Astrocyte of the cerebellum (primary cell): ENCODE data around the gene ARHGEF16.

Experiments
- DNase-seq: peaks from one replicate; pipeline ENCODE4 v3.0.0-alpha.2; 2011; ENCODE audit warnings: low read depth
- H3K4me3 ChIP-seq: 2 replicates; pipeline ENCODE4 v1.5.1; 2011; ENCODE audit warnings: mild to moderate bottlenecking, low read depth, low read length, moderate library complexity
- in situ Hi-C: cut with HindIII; loops from 2 replicates; pipeline ENCODE4 v1.10.0; 2017; ENCODE audit warnings: low sequenced_read_pairs
- TF ChIP-seq, protein P1 (sequence below): IDR thresholded peaks from 2 replicates; pipeline ENCODE4 v1.5.1; 2012; ENCODE audit warnings: low read length, low read depth, moderate library complexity, mild to moderate bottlenecking; ENCODE audit errors: missing control alignments

ARHGEF16 gene

DNA sequence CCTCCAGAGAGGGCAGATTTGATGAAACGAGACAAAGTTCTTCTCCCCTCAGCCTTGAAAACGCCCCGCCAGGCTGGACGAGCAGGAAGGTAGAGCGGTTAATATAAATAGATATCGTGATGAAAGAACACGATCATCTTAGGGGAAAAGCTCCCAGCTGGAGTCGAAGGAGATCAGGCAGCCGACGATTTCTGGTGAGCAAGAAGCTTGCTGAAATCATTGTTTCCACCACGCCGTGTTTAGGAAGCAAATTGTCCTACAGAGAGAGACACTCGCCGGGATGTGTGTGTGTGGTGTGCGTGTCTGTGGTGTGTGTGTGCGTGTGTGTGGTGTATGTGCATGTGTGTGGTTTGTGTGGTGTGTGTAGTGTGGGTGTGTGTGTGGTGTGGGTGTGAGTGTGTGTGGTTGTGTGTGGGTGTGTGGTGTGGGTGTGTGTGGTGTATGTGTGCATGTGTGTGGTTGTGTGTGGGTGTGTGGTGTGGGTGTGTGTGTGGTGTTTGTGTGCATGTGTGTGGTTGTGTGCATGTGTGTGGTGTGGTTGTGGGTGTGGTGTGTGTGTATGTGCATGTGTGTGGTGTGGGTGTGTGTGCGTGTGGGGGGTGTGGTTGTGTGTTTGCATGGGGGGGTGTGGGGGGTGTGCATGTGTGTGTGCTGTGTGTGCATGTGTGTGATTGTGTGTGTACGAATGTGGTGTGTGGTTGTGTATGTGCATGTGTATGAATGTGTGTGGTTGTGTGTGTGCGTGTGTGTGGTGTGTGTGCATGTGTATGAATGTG is 44.9 kb upstream of the ARHGEF16 start:
- H3K4me3 ChIP-seq, result no peak overlapping the region
- no peak for DNase-seq
- in situ Hi-C loops, result loop anchor here (5.0 to 10.0 kb wide), 3 partner anchors 75 to 232 kb away; no protein-coding TSS in a partner anchor
- TF ChIP-seq, protein P1, sequence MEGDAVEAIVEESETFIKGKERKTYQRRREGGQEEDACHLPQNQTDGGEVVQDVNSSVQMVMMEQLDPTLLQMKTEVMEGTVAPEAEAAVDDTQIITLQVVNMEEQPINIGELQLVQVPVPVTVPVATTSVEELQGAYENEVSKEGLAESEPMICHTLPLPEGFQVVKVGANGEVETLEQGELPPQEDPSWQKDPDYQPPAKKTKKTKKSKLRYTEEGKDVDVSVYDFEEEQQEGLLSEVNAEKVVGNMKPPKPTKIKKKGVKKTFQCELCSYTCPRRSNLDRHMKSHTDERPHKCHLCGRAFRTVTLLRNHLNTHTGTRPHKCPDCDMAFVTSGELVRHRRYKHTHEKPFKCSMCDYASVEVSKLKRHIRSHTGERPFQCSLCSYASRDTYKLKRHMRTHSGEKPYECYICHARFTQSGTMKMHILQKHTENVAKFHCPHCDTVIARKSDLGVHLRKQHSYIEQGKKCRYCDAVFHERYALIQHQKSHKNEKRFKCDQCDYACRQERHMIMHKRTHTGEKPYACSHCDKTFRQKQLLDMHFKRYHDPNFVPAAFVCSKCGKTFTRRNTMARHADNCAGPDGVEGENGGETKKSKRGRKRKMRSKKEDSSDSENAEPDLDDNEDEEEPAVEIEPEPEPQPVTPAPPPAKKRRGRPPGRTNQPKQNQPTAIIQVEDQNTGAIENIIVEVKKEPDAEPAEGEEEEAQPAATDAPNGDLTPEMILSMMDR, result no peak

DNA sequence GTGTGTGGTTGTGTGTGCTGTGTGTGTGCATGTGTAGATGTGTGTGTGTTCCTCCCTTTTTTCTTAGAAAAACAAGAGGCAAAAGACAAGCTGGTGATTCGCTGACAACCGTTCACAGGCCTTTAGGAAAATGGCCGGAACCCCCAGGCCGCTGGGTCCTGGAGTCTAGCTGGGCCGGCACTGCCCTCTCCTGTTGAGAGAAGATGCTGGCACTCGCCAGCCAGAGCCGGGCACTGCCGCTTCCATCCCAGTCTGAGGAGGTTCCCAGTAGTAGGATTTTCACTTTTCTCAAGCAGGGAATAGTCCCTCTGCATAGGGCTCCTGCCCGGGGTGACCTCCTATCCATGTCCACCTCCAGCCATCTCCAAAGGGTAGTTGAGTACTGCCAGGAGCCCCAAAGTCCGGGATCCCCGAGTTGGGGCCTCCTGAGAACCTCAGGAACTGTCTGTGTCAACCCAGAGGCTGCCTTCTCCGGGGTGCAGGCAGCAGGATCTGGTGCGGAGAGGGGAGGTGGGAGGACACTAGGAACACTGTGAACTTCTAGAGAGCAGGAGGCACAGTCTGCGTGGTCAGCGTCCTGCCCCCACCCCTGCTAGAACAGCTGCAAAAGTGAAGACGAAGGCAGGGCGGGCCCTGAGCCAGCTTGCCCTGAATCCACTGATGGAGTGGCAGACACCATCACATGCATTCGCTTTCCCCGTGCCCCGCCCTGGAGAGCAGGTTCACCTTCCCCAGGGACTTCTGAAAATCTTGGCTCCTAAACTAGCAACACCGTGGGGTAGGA is 44.1 kb upstream of the ARHGEF16 start:
- in situ Hi-C loops, result no loop called here
- TF ChIP-seq, protein P1, result peak; percentile 75
- DNase-seq, result peak; percentile 28
- H3K4me3 ChIP-seq, result no peak overlapping the region

DNA sequence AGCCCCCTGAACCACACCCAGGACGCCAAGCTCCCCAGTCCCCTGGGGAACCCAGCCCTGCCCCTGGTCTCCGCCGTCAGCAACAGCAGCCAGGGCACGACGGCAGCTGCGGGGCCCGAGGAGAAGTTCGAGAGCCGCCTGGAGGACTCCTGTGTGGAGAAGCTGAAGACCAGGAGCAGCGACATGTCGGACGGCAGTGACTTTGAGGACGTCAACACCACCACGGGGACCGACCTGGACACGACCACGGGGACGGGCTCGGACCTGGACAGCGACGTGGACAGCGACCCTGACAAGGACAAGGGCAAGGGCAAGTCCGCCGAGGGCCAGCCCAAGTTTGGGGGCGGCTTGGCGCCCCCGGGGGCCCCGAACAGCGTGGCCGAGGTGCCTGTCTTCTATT is 42.7 kb upstream of the ARHGEF16 start:
- TF ChIP-seq, protein P1, result no peak
- in situ Hi-C loops, result no loop called here
- no peak overlapping the region for H3K4me3 ChIP-seq
- DNase-seq, result no peak

DNA sequence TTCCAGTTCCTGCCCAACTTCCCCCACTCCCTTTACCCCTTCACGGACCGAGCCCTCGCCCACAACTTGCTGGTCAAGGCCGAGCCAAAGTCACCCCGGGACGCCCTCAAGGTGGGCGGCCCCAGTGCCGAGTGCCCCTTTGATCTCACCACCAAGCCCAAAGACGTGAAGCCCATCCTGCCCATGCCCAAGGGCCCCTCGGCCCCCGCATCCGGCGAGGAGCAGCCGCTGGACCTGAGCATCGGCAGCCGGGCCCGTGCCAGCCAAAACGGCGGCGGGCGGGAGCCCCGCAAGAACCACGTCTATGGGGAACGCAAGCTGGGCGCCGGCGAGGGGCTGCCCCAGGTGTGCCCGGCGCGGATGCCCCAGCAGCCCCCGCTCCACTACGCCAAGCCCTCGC is 42.1 kb upstream of the ARHGEF16 start:
- no peak overlapping the region for H3K4me3 ChIP-seq
- no peak for DNase-seq
- in situ Hi-C loops, result no loop called here
- TF ChIP-seq, protein P1, result no peak

DNA sequence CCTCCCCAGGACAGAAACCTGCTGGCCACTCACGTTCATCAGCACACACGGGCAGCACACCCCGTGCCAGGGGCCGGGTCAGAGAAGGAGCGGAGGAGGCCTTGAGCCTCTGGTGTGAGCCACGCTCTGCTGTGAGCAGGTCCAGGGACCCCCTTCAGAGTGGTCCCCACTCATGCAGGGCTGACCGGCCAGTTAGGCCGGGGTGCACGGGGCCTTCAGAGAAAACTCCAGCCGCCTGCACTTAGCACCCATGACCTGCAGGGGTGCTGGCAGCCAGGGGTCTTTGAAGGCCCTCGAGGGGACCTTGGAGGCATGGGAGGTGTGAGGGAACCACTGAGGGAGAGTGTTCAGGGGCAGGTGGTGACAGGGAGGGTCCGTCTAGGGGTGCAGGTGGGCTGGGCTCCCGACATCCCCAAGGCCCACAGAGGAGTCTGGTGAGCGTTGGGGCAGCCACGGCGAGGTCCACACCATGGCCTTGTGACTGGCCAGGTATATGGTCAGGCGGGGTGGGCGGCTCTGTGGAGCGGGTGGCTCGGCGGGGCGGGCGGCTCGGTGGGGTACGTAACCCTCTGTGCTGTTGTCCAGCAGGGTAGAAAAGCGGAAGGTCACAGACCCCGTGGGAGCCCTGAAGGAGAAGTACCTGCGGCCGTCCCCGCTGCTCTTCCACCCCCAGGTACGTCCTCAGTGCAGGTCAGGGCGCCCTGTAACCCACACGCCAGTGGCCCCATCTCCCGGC is 40.3 kb upstream of the ARHGEF16 start:
- H3K4me3 ChIP-seq, result no peak overlapping the region
- no peak for DNase-seq
- TF ChIP-seq, protein P1, result peak; percentile 5
- in situ Hi-C loops, result no loop called here

DNA sequence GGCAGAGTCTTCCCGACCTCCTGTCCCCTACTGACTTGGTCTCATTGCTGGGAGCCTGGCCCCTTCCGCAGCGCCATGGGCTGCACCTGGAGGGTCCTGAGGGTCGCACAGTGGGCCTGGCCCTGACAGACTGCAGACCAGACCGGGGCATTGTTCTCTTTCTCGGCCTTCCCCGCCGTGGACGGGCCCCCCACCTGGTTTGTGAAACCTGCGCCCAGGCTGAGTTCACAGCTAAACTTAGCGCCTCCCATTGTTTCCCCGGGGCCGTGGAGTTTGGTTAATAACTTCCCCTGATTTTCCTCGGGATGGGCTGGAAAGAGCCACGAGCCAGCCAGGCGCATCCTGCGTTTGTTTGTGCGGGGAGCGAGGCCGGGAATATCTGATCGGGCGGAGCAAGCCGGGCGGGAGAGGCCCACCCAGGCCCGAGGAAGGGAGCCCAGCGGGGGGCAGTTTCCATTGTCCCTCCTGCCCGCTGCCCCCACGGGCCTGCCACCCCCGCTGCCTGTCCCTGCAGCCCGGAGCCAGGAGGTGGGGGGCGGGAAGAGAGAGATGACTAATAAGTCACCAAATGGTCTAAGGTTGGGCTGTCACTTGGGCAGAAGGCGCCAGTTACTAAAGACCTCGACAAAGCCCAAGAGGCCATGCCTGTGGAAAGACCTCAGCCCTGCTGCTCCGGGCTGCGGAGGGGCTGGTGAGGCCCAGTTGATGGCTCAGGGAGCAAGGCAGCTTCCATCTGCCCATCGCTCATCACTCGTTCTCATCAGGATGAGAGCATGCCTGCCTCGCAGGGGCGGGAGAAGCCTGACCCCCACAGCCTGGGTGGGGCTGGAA is 39.0 kb upstream of the ARHGEF16 start:
- no peak for DNase-seq
- no peak overlapping the region for H3K4me3 ChIP-seq
- TF ChIP-seq, protein P1, result no peak
- in situ Hi-C loops, result no loop called here
